ENCODE measurements around the gene SKA2.

GRCh38 chr17:59174671-59175070 is 19.7 kb upstream of the SKA2 start:
- TF ChIP-seq, protein P1, sequence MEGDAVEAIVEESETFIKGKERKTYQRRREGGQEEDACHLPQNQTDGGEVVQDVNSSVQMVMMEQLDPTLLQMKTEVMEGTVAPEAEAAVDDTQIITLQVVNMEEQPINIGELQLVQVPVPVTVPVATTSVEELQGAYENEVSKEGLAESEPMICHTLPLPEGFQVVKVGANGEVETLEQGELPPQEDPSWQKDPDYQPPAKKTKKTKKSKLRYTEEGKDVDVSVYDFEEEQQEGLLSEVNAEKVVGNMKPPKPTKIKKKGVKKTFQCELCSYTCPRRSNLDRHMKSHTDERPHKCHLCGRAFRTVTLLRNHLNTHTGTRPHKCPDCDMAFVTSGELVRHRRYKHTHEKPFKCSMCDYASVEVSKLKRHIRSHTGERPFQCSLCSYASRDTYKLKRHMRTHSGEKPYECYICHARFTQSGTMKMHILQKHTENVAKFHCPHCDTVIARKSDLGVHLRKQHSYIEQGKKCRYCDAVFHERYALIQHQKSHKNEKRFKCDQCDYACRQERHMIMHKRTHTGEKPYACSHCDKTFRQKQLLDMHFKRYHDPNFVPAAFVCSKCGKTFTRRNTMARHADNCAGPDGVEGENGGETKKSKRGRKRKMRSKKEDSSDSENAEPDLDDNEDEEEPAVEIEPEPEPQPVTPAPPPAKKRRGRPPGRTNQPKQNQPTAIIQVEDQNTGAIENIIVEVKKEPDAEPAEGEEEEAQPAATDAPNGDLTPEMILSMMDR (IDR thresholded peaks at IDR 0.05; ENCODE audit: insufficient read depth, low read length): no peak
- TF ChIP-seq SPI1 (IDR thresholded peaks at IDR 0.05; ENCODE audit: borderline replicate concordance, low read depth): no peak
